GM19452 (cell line): Measurements from ENCODE around the gene CDCA4.
"Not testable (repeated sequence)": the region's sequence is repeated elsewhere in the genome, so short reads cannot be mapped to it uniquely, and the experiment has no call there.

Experiments used
- ATAC-seq: cut with Tn5 transposase; IDR thresholded peaks from one replicate; pipeline ENCODE4 v1.9.1; 2021; ENCODE audit not compliant: unreplicated experiment

The CDCA4 gene

GRCh38 chr14:105039458-105040205 is 18.7 kb upstream of the CDCA4 start:
- no peak for ATAC-seq

GRCh38 chr14:105035616-105036015 is 14.7 kb upstream of the CDCA4 start:
- ATAC-seq = not testable (repeated sequence)

GRCh38 chr14:105034315-105035039 is 13.6 kb upstream of the CDCA4 start:
- ATAC-seq = no peak

- ATAC-seq = not testable (repeated sequence)
Observed at GRCh38 chr14:105033412-105033900, 12.6 kb upstream of the CDCA4 start.

GRCh38 chr14:105032451-105032901 is 11.6 kb upstream of the CDCA4 start:
- ATAC-seq = not testable (repeated sequence)

- no peak for ATAC-seq
Observed at GRCh38 chr14:105030836-105031396, 10.0 kb upstream of the CDCA4 start.

- no peak for ATAC-seq
Observed at GRCh38 chr14:105030194-105030593, 9.3 kb upstream of the CDCA4 start.

GRCh38 chr14:105029402-105029801 is 8.5 kb upstream of the CDCA4 start:
- ATAC-seq = no peak

GRCh38 chr14:105028251-105028927 is 7.5 kb upstream of the CDCA4 start:
- ATAC-seq = no peak

GRCh38 chr14:105027718-105028117 is 6.8 kb upstream of the CDCA4 start:
- ATAC-seq = not testable (repeated sequence)

GRCh38 chr14:105026802-105027563 is 6.1 kb upstream of the CDCA4 start:
- ATAC-seq = no peak

- ATAC-seq = no peak
Observed at GRCh38 chr14:105026033-105026785, 5.3 kb upstream of the CDCA4 start.

GRCh38 chr14:105025429-105025828 is 4.5 kb upstream of the CDCA4 start:
- no peak for ATAC-seq

GRCh38 chr14:105023791-105024480 is 3.1 kb upstream of the CDCA4 start:
- no peak for ATAC-seq

- ATAC-seq = no peak
Observed at GRCh38 chr14:105023144-105023543, 2.3 kb upstream of the CDCA4 start.

- no peak for ATAC-seq
Observed at GRCh38 chr14:105022276-105022670, 1.4 kb upstream of the CDCA4 start.

- no peak for ATAC-seq
Observed at GRCh38 chr14:105021656-105022275, 883 bp upstream of the CDCA4 start.

- ATAC-seq = peak; percentile 29
Observed at GRCh38 chr14:105019861-105020814, 745 bp downstream of the CDCA4 start.
